HEK293 (cell line): ENCODE measurements around the gene RGS4.

Experiments
- CTCF ChIA-PET: fragments of 350-600 bp; formaldehyde crosslinking; extraction: SDS; loops from one replicate; lab custom pipeline; 2021; ENCODE audit warnings: antibody characterized with exemption; lab: Yijun Ruan, JAX
- POLR2A ChIA-PET: fragments of 300-600 bp; formaldehyde crosslinking; extraction: SDS; loops from one replicate; lab custom pipeline; 2020; ENCODE audit warnings: antibody characterized with exemption, inconsistent platforms; lab: Yijun Ruan, JAX
- H3K27ac ChIP-seq: fragments of 200-500 bp; sonication (Bioruptor generic); 2 replicates; pipeline ENCODE4 v1.5.1; 2014; ENCODE audit warnings: low read depth, low read length, control low read depth, inconsistent platforms; ENCODE audit errors: extremely low read depth
- H3K36me3 ChIP-seq, 2 experiments: fragments of 200-500 bp in 1 of 2; sonication (Bioruptor generic) in 1 of 2; 1 replicate in 1 of 2; 2 replicates in 1 of 2; pipeline ENCODE4 v1.5.1; 2014 to 2017; ENCODE audit warnings: inconsistent platforms in 2 of 2, low read length in 2 of 2; ENCODE audit not compliant: control insufficient read depth in 2 of 2, insufficient read depth in 1 of 2
- H3K4me1 ChIP-seq: fragments of 200-500 bp; sonication (Bioruptor generic); 2 replicates; pipeline ENCODE4 v1.5.1; 2014; ENCODE audit warnings: mild to moderate bottlenecking, low read length, inconsistent platforms; ENCODE audit not compliant: control insufficient read depth, insufficient read depth
- H3K4me3 ChIP-seq: 2 replicates; pipeline ENCODE4 v1.5.1; 2011; ENCODE audit warnings: low read depth, mild to moderate bottlenecking, control low read depth, low read length, moderate library complexity
- H3K9me3 ChIP-seq: fragments of 200-500 bp; sonication (Bioruptor generic); 2 replicates; pipeline ENCODE4 v1.5.1; 2014; ENCODE audit warnings: low read depth, low read length, inconsistent platforms; ENCODE audit not compliant: control insufficient read depth, insufficient read depth
- FEZF1 ChIP-seq: fragments of 450-650 bp; formaldehyde crosslinking; IDR thresholded peaks from 2 replicates; pipeline ENCODE4 v1.5.1; 2016; ENCODE audit warnings: missing biosample characterization, missing genetic modification characterization
- MYNN ChIP-seq: fragments of 450-650 bp; formaldehyde crosslinking; IDR thresholded peaks from 2 replicates; pipeline ENCODE4 v1.5.1; 2016; ENCODE audit warnings: missing biosample characterization, missing genetic modification characterization, borderline replicate concordance
- OSR2 ChIP-seq: fragments of 450-650 bp; formaldehyde crosslinking; IDR thresholded peaks from 2 replicates; pipeline ENCODE4 v1.5.1; 2016; ENCODE audit warnings: missing biosample characterization, missing genetic modification characterization
- SP7 ChIP-seq: fragments of 450-650 bp; formaldehyde crosslinking; IDR thresholded peaks from 2 replicates; pipeline ENCODE4 v1.5.1; 2016; ENCODE audit warnings: missing biosample characterization, missing genetic modification characterization
- WT1 ChIP-seq: fragments of 450-650 bp; formaldehyde crosslinking; IDR thresholded peaks from 2 replicates; pipeline ENCODE4 v1.5.1; 2016; ENCODE audit warnings: missing biosample characterization, missing genetic modification characterization
- ZFHX2 ChIP-seq: fragments of 450-650 bp; formaldehyde crosslinking; conservative IDR thresholded peaks from 2 replicates; pipeline ENCODE4 v1.5.1; 2016; ENCODE audit warnings: missing biosample characterization, missing genetic modification characterization
- ZNF148 ChIP-seq: fragments of 450-650 bp; formaldehyde crosslinking; IDR thresholded peaks from 2 replicates; pipeline ENCODE4 v1.5.0; 2017; ENCODE audit warnings: missing biosample characterization, missing genetic modification characterization, borderline replicate concordance
- ZNF18 ChIP-seq: fragments of 450-650 bp; formaldehyde crosslinking; IDR thresholded peaks from 2 replicates; pipeline ENCODE4 v1.5.1; 2016; ENCODE audit warnings: missing biosample characterization, missing genetic modification characterization
- ZNF211 ChIP-seq: fragments of 450-650 bp; formaldehyde crosslinking; IDR thresholded peaks from 2 replicates; pipeline ENCODE4 v1.5.1; 2016; ENCODE audit warnings: low read depth, missing biosample characterization, missing genetic modification characterization
- ZNF335 ChIP-seq: fragments of 450-650 bp; formaldehyde crosslinking; conservative IDR thresholded peaks from 2 replicates; pipeline ENCODE4 v1.5.1; 2016; ENCODE audit warnings: missing biosample characterization, missing genetic modification characterization
- ZNF426 ChIP-seq: fragments of 450-650 bp; formaldehyde crosslinking; IDR thresholded peaks from 2 replicates; pipeline ENCODE4 v1.5.1; 2017; ENCODE audit warnings: missing biosample characterization, missing genetic modification characterization, mild to moderate bottlenecking, inconsistent platforms, moderate library complexity
- ZNF488 ChIP-seq: fragments of 450-650 bp; formaldehyde crosslinking; IDR thresholded peaks from 2 replicates; pipeline ENCODE4 v1.5.1; 2016; ENCODE audit warnings: missing biosample characterization, missing genetic modification characterization
- ZNF530 ChIP-seq: fragments of 450-650 bp; formaldehyde crosslinking; IDR thresholded peaks from 2 replicates; pipeline ENCODE4 v1.5.1; 2016; ENCODE audit warnings: low read depth, missing biosample characterization, missing genetic modification characterization
- ZNF548 ChIP-seq: fragments of 450-650 bp; formaldehyde crosslinking; IDR thresholded peaks from 2 replicates; pipeline ENCODE4 v1.5.1; 2016; ENCODE audit warnings: missing biosample characterization, missing genetic modification characterization
- ZNF624 ChIP-seq: fragments of 450-650 bp; formaldehyde crosslinking; IDR thresholded peaks from 2 replicates; pipeline ENCODE4 v1.5.1; 2017; ENCODE audit warnings: missing biosample characterization, missing genetic modification characterization
- ZNF830 ChIP-seq: fragments of 450-650 bp; IDR thresholded peaks from 2 replicates; pipeline ENCODE4 v1.5.0; 2018; ENCODE audit warnings: missing biosample characterization, missing genetic modification characterization, low read depth, mild to moderate bottlenecking, moderate library complexity
- ZNF837 ChIP-seq: fragments of 450-650 bp; formaldehyde crosslinking; IDR thresholded peaks from 2 replicates; pipeline ENCODE4 v1.5.1; 2016; ENCODE audit warnings: missing biosample characterization, missing genetic modification characterization
- TF ChIP-seq, protein P1 (sequence below): fragments of 450-650 bp; formaldehyde crosslinking; conservative IDR thresholded peaks from 2 replicates; pipeline ENCODE4 v1.5.1; 2016; ENCODE audit warnings: low read depth, missing biosample characterization, missing genetic modification characterization
- TF ChIP-seq, protein P2 (sequence below): fragments of 450-650 bp; formaldehyde crosslinking; IDR thresholded peaks from 2 replicates; pipeline ENCODE4 v1.5.1; 2017; ENCODE audit warnings: missing biosample characterization, missing genetic modification characterization

The RGS4 gene

GRCh38 chr1:163060343-163061007, 8.7 kb upstream of the RGS4 start:
- Histone ChIP-seq H3K36me3 (no peaks in the 10 kb centered on the region), H3K4me1 (no peaks in the 10 kb centered on the region), H3K4me3 (no peak overlapping the region), H3K27ac (no peak overlapping the region)
- POLR2A ChIA-PET: no interaction called here
- CTCF ChIA-PET: interaction anchor here (0.6 to 2.2 kb wide), 8 partner anchors 9 to 255 kb away, joined by 3 to 12 read pairs (median 4); partner anchors contain the start of gene RGS4
- TF ChIP-seq ZNF426 (tag by site-specific recombination) (no peak), ZNF624 (tag by site-specific recombination) (no peak), ZNF488 (no peak), WT1 (tag by site-specific recombination) (no peak), ZNF837 (no peak), ZNF18 (no peak), FEZF1 (tag by site-specific recombination) (no peak), ZNF830 (tag by site-specific recombination) (no peak), MYNN (tag by site-specific recombination) (no peak), ZNF211 (tag by site-specific recombination) (no peak), SP7 (tag by site-specific recombination) (no peak), ZNF335 (tag by site-specific recombination) (no peak), ZNF530 (no peak), ZNF148 (tag by site-specific recombination) (no peak), ZNF548 (no peak), ZFHX2 (tag by site-specific recombination) (no peak), OSR2 (tag by site-specific recombination) (no peak)
- TF ChIP-seq, protein P1, sequence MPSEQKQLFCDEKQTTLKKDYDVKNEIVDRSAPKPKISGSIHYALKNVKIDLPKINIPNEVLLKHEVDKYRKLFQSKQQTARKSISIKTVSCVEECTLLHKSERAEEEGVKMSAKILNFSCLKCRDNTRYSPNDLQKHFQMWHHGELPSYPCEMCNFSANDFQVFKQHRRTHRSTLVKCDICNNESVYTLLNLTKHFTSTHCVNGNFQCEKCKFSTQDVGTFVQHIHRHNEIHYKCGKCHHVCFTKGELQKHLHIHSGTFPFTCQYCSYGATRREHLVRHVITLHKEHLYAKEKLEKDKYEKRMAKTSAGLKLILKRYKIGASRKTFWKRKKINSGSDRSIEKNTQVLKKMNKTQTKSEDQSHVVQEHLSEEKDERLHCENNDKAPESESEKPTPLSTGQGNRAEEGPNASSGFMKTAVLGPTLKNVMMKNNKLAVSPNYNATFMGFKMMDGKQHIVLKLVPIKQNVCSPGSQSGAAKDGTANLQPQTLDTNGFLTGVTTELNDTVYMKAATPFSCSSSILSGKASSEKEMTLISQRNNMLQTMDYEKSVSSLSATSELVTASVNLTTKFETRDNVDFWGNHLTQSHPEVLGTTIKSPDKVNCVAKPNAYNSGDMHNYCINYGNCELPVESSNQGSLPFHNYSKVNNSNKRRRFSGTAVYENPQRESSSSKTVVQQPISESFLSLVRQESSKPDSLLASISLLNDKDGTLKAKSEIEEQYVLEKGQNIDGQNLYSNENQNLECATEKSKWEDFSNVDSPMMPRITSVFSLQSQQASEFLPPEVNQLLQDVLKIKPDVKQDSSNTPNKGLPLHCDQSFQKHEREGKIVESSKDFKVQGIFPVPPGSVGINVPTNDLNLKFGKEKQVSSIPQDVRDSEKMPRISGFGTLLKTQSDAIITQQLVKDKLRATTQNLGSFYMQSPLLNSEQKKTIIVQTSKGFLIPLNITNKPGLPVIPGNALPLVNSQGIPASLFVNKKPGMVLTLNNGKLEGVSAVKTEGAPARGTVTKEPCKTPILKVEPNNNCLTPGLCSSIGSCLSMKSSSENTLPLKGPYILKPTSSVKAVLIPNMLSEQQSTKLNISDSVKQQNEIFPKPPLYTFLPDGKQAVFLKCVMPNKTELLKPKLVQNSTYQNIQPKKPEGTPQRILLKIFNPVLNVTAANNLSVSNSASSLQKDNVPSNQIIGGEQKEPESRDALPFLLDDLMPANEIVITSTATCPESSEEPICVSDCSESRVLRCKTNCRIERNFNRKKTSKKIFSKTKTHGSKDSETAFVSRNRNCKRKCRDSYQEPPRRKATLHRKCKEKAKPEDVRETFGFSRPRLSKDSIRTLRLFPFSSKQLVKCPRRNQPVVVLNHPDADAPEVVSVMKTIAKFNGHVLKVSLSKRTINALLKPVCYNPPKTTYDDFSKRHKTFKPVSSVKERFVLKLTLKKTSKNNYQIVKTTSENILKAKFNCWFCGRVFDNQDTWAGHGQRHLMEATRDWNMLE: no peak
- TF ChIP-seq, protein P2, sequence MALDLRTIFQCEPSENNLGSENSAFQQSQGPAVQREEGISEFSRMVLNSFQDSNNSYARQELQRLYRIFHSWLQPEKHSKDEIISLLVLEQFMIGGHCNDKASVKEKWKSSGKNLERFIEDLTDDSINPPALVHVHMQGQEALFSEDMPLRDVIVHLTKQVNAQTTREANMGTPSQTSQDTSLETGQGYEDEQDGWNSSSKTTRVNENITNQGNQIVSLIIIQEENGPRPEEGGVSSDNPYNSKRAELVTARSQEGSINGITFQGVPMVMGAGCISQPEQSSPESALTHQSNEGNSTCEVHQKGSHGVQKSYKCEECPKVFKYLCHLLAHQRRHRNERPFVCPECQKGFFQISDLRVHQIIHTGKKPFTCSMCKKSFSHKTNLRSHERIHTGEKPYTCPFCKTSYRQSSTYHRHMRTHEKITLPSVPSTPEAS (tag by site-specific recombination): no peak
- TF ChIP-seq, all 188 proteins: peak for 0
- no peaks in the 10 kb centered on the region for H3K9me3 ChIP-seq
